Measurements from ENCODE around the gene SKAP1.

SKAP1 gene

DNA sequence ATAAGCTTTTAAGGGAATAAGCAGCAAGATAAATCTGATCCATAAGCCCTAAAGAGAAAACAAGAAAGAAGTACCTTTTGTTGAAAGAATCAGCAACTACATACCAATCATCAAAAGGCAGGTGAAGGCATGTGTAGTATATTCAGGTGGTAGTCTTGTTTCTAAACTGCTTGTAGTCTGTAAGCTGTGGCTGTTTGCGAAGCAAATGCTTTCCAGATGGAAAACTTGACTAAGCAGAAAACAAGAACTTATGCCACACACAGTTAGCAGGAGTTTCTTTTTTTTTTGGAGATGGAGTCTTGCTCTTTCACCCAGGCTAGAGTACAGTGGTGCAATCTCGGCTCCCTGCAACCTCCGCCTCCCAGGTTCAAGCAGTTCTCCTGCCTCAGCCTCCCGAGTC lies 334.4 kb downstream of the SKAP1 start:
- no peak overlapping the region for H3K27ac ChIP-seq (ENCODE audit: insufficient read depth in 1 of 2, low read depth in 1 of 2, low read length in 2 of 2, poor library complexity in 1 of 2, severe bottlenecking in 2 of 2)
- WGBS (ENCODE audit: insufficient coverage), result 100% methylated on average over 4 of the region's 4 CpGs
- DNase-seq, result no peak
- H3K4me1 ChIP-seq (ENCODE audit: control extremely low read depth in 1 of 4, control insufficient read depth in 4 of 4, insufficient read depth in 4 of 4, low read length in 3 of 4), result peaks cover 4 to 7% (median 5%) of the 10 kb centered on the region in 4 experiments
- POLR2A ChIA-PET, result no interaction called here
- no peaks in the 10 kb centered on the region for H3K9me3 ChIP-seq (ENCODE audit: control extremely low read depth in 1 of 5, control insufficient read depth in 4 of 5, insufficient read depth in 2 of 5, low read depth in 1 of 5, low read length in 4 of 5)
- H3K4me3 ChIP-seq (ENCODE audit: control insufficient read depth in 1 of 7, extremely low read depth in 1 of 7, insufficient read depth in 4 of 7, low read depth in 2 of 7, low read length in 6 of 7), result no peak overlapping the region
- H3K27me3 ChIP-seq (replicated peaks in 2 of 5; ENCODE audit: control insufficient read depth in 4 of 5, insufficient read depth in 5 of 5, low read length in 4 of 5), result no peaks in the 10 kb centered on the region
- peaks cover 0 to 2% (median 0%) of the 10 kb centered on the region in 4 experiments for H3K36me3 ChIP-seq (ENCODE audit: control insufficient read depth in 4 of 4, insufficient read depth in 4 of 4, low read length in 3 of 4)
- CTCF ChIA-PET, result interaction anchor here (0.6 to 7.7 kb wide), 7 partner anchors 12 to 223 kb away, joined by 3 to 87 read pairs (median 4); partner anchors contain the start of gene SNX11

DNA sequence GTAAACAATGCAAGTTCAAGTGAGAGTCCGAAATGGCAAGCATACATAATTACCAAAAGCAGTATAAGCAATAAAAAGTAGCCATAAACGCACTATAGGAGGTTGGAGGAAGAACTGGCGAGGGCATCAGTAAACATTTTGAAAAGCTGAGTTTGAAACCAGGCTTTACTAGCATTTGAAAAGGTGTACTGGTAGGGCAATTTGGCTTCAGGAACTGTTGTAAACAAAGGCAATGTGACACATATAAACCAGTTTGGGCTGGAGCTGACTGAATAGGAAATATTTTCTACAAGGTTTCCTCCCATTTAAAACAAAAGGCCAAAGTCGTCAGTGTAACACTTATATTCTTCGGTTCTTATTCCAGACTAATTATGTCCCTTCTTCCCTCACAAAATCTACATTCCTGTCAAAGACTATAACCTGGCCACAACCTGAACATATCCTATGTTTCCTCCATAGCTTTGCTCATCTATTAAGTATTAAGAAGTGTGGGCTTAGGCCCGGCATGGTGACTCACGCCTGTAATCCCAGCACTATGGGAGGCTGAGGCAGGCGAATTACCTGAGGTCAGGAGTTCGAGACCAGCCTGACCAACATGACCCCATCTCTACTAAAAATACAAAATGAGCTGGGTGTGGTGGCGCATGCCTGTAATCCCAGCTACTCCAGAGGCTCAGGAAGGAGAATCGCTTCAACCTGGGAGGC lies 336.5 kb downstream of the SKAP1 start:
- H3K27me3 ChIP-seq (replicated peaks in 2 of 5; ENCODE audit: control insufficient read depth in 4 of 5, insufficient read depth in 5 of 5, low read length in 4 of 5), result no peaks in the 10 kb centered on the region
- CTCF ChIA-PET, result interaction anchor here (1.0 to 7.7 kb wide), 3 partner anchors 10 to 174 kb away, joined by 4 to 87 read pairs (median 5); no protein-coding TSS in a partner anchor
- H3K27ac ChIP-seq (ENCODE audit: insufficient read depth in 1 of 2, low read depth in 1 of 2, low read length in 2 of 2, poor library complexity in 1 of 2, severe bottlenecking in 2 of 2), result no peak overlapping the region

DNA sequence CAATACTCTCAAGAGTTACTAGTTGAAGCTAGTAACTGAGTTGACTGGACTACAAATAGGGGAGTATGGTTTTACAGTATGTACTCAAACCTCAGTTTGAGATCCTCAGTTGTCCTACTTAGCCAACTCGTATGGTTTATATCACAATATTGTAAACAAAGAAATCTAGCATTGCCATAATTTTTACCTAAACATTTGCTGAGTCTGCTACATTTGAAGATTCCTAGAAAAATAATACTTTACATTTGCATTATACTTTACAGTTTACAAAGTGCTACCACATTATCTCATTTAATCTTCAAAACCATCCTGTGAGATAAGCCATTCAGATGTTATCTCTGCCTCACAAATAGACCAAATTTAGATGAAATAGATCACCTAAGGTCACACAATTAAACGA lies 345.1 kb downstream of the SKAP1 start:
- H3K27ac ChIP-seq (ENCODE audit: insufficient read depth in 1 of 2, low read depth in 1 of 2, low read length in 2 of 2, poor library complexity in 1 of 2, severe bottlenecking in 2 of 2), result no peak overlapping the region
- H3K36me3 ChIP-seq (ENCODE audit: control insufficient read depth in 4 of 4, insufficient read depth in 4 of 4, low read length in 3 of 4), result no peaks in the 10 kb centered on the region
- WGBS (ENCODE audit: insufficient coverage), result 100% methylated on average over 1 of the region's 2 CpGs
- no peak overlapping the region for H3K4me3 ChIP-seq (ENCODE audit: control insufficient read depth in 1 of 7, extremely low read depth in 1 of 7, insufficient read depth in 4 of 7, low read depth in 2 of 7, low read length in 6 of 7)
- no peak for DNase-seq
- ChIA-PET POLR2A (no interaction called here), CTCF (interaction anchor here (1.1 to 13.8 kb wide), 4 partner anchors 11 to 58 kb away, joined by 4 to 169 read pairs (median 46); partner anchors contain the start of gene NFE2L1)
- H3K4me1 ChIP-seq (ENCODE audit: control extremely low read depth in 1 of 4, control insufficient read depth in 4 of 4, insufficient read depth in 4 of 4, low read length in 3 of 4), result no peaks in the 10 kb centered on the region
- H3K9me3 ChIP-seq (ENCODE audit: control extremely low read depth in 1 of 5, control insufficient read depth in 4 of 5, insufficient read depth in 2 of 5, low read depth in 1 of 5, low read length in 4 of 5), result no peaks in the 10 kb centered on the region
- no peaks in the 10 kb centered on the region for H3K27me3 ChIP-seq (replicated peaks in 2 of 5; ENCODE audit: control insufficient read depth in 4 of 5, insufficient read depth in 5 of 5, low read length in 4 of 5)

More for the DNA sequence above, 336.5 kb downstream of the SKAP1 start:
- 100% methylated on average over 5 of the region's 11 CpGs for WGBS (ENCODE audit: insufficient coverage)
- Histone ChIP-seq H3K9me3 (ENCODE audit: control extremely low read depth in 1 of 5, control insufficient read depth in 4 of 5, insufficient read depth in 2 of 5, low read depth in 1 of 5, low read length in 4 of 5) (no peaks in the 10 kb centered on the region), H3K4me3 (ENCODE audit: control insufficient read depth in 1 of 7, extremely low read depth in 1 of 7, insufficient read depth in 4 of 7, low read depth in 2 of 7, low read length in 6 of 7) (no peak overlapping the region), H3K4me1 (ENCODE audit: control extremely low read depth in 1 of 4, control insufficient read depth in 4 of 4, insufficient read depth in 4 of 4, low read length in 3 of 4) (no peaks in the 10 kb centered on the region), H3K36me3 (ENCODE audit: control insufficient read depth in 4 of 4, insufficient read depth in 4 of 4, low read length in 3 of 4) (peaks cover 0 to 2% (median 0%) of the 10 kb centered on the region in 4 experiments)
- POLR2A ChIA-PET, result no interaction called here
- no peak for DNase-seq
